CD8-positive, alpha-beta memory T cell (primary cell): ENCODE results near the gene CRAT. TPM values are rescaled to one million over a fixed set of nuclear protein-coding genes. Genes with fewer than 3 reads are reported as not detected.

Experiments
- CTCF ChIA-PET: fragments of 350-600 bp; sonication (Branson Sonifier 250); formaldehyde crosslinking; loops from one replicate; lab custom pipeline; 2021; ENCODE audit warnings: antibody characterized with exemption; lab: Charles Lee
- POLR2A ChIA-PET: fragments of 350-600 bp; sonication (Branson Sonifier 250); formaldehyde crosslinking; loops from one replicate; lab custom pipeline; 2021; ENCODE audit warnings: antibody characterized with exemption; lab: Charles Lee
- DNase-seq, 5 donors: peaks; one replicate each; pipeline versions ENCODE4 v3.0.0 to v3.0.0-alpha.2; 2020 to 2022; ENCODE audit warnings: mixed read lengths in 1 of 5
- H3K27ac ChIP-seq: one replicate; pipeline ENCODE4 v1.7.0; 2013; ENCODE audit warnings: low read depth, mild to moderate bottlenecking, low read length, moderate library complexity
- H3K27me3 ChIP-seq: 2 replicates; pipeline ENCODE4 v1.7.0; 2013; ENCODE audit warnings: low read length, mild to moderate bottlenecking; ENCODE audit not compliant: insufficient read depth, poor library complexity, severe bottlenecking
- H3K36me3 ChIP-seq: 2 replicates; pipeline ENCODE4 v1.7.0; 2013; ENCODE audit warnings: mild to moderate bottlenecking, low read length, moderate library complexity; ENCODE audit not compliant: insufficient read depth
- H3K4me1 ChIP-seq: 2 replicates; pipeline ENCODE4 v1.7.0; 2013; ENCODE audit warnings: mild to moderate bottlenecking, low read length, moderate library complexity; ENCODE audit not compliant: insufficient read depth
- H3K4me3 ChIP-seq: 2 replicates; pipeline ENCODE4 v1.7.0; 2013; ENCODE audit warnings: mild to moderate bottlenecking, low read length
- H3K9me3 ChIP-seq: 2 replicates; pipeline ENCODE4 v1.7.0; 2013; ENCODE audit warnings: mild to moderate bottlenecking, low read length
- H3K27ac Mint-ChIP-seq, 8 donors: one replicate each; pipeline ENCODE4 v1.8.0; 2020 to 2021; ENCODE audit warnings: mixed read lengths in 8 of 8, mild to moderate bottlenecking in 6 of 8, inconsistent platforms in 3 of 8, moderate library complexity in 3 of 8
- H3K27me3 Mint-ChIP-seq, 2 donors: one replicate each; pipeline ENCODE4 v1.8.0; 2020 to 2021; ENCODE audit warnings: mixed read lengths in 2 of 2, mild to moderate bottlenecking in 1 of 2, moderate library complexity in 1 of 2
- H3K36me3 Mint-ChIP-seq, 3 donors: one replicate each; pipeline ENCODE4 v1.8.0; 2020 to 2021; ENCODE audit warnings: mixed read lengths in 3 of 3, inconsistent platforms in 1 of 3, mild to moderate bottlenecking in 1 of 3
- H3K4me1 Mint-ChIP-seq, 3 donors: one replicate each; pipeline ENCODE4 v1.8.0; 2020 to 2021; ENCODE audit warnings: mixed read lengths in 3 of 3, inconsistent platforms in 1 of 3, mild to moderate bottlenecking in 1 of 3
- H3K4me3 Mint-ChIP-seq, 7 donors: one replicate each; pipeline ENCODE4 v1.8.0; 2020 to 2021; ENCODE audit warnings: mixed read lengths in 7 of 7, mild to moderate bottlenecking in 6 of 7, moderate library complexity in 4 of 7, inconsistent platforms in 2 of 7
- H3K9me3 Mint-ChIP-seq, 5 donors: one replicate each; pipeline ENCODE4 v1.8.0; 2020 to 2022; ENCODE audit warnings: mixed read lengths in 5 of 5, mild to moderate bottlenecking in 3 of 5, moderate library complexity in 2 of 5, inconsistent platforms in 1 of 5
- polyA plus RNA-seq: library from polyadenylated mRNA; unstranded; fragments of 300-500 nt; fragmentation: Illumina TruSeq; gene quantifications from one replicate; pipeline ENCODE4 v1.2.3, GENCODE V29; 2021
- total RNA-seq, 2 experiments: library from RNA; stranded (reverse); gene quantifications; one replicate each; pipeline ENCODE4 v1.2.3, GENCODE V29; 2021

The CRAT gene
- total and polyA plus RNA-seq, 3 experiments from 2014 or later: 9.8 to 20.1 (median 10.0) TPM

GRCh38 chr9:129148463-129149204 is 38.0 kb upstream of the CRAT start:
- no peak overlapping the region for H3K27ac Mint-ChIP-seq
- Histone ChIP-seq H3K27me3 (no peaks in the 10 kb centered on the region), H3K36me3 (peaks cover 9% of the 10 kb centered on the region), H3K9me3 (no peaks in the 10 kb centered on the region), H3K4me1 (no peaks in the 10 kb centered on the region), H3K27ac (no peak overlapping the region), H3K4me3 (no peak overlapping the region)
- no peaks in the 10 kb centered on the region for H3K9me3 Mint-ChIP-seq
- ChIA-PET CTCF (interaction anchor here (1.0 kb wide), 1 partner anchor 17 kb away, joined by 3 read pairs; no protein-coding TSS in a partner anchor), POLR2A (no interaction called here)
- DNase-seq: no peak
- H3K4me3 Mint-ChIP-seq: no peak overlapping the region
- peaks cover 0 to 1% of the 10 kb centered on the region in 2 donors for H3K27me3 Mint-ChIP-seq
- H3K36me3 Mint-ChIP-seq: peaks cover 0 to 57% (median 4%) of the 10 kb centered on the region in 3 donors
- peaks cover 0 to 5% (median 3%) of the 10 kb centered on the region in 3 donors for H3K4me1 Mint-ChIP-seq

- Histone ChIP-seq H3K4me1 (peaks cover 18% of the 10 kb centered on the region), H3K27ac (no peak overlapping the region), H3K9me3 (no peaks in the 10 kb centered on the region), H3K36me3 (peaks cover 26% of the 10 kb centered on the region), H3K4me3 (no peak overlapping the region), H3K27me3 (no peaks in the 10 kb centered on the region)
- peaks cover 7 to 23% (median 11%) of the 10 kb centered on the region in 3 donors for H3K4me1 Mint-ChIP-seq
- peaks cover 0 to 1% of the 10 kb centered on the region in 2 donors for H3K27me3 Mint-ChIP-seq
- no peak overlapping the region for H3K27ac Mint-ChIP-seq
- DNase-seq: no peak
- H3K9me3 Mint-ChIP-seq: no peaks in the 10 kb centered on the region
- POLR2A ChIA-PET: interaction anchor here (0.8 kb wide), 1 partner anchor 90 kb away, joined by 3 read pairs; no protein-coding TSS in a partner anchor
- H3K4me3 Mint-ChIP-seq: no peak overlapping the region
- CTCF ChIA-PET: interaction anchor here (0.7 to 2.4 kb wide), 4 partner anchors 15 to 464 kb away, joined by 3 to 10 read pairs (median 4); no protein-coding TSS in a partner anchor
- peaks cover 0 to 50% (median 4%) of the 10 kb centered on the region in 3 donors for H3K36me3 Mint-ChIP-seq
Observed at GRCh38 chr9:129146441-129146941, 35.9 kb upstream of the CRAT start.

- H3K27me3 ChIP-seq: no peaks in the 10 kb centered on the region
- ChIA-PET CTCF (interaction anchor here (0.7 to 2.4 kb wide), 4 partner anchors 14 to 465 kb away, joined by 3 to 10 read pairs (median 4); no protein-coding TSS in a partner anchor), POLR2A (interaction anchor here (0.8 kb wide), 1 partner anchor 90 kb away, joined by 3 read pairs; no protein-coding TSS in a partner anchor)
- Mint-ChIP-seq H3K27ac (no peak overlapping the region), H3K27me3 (peaks cover 0 to 1% of the 10 kb centered on the region in 2 donors), H3K4me1 (peaks cover 13 to 29% (median 16%) of the 10 kb centered on the region in 3 donors), H3K4me3 (peak overlapping the region in 1 of 7 donors; percentile 63), H3K36me3 (peaks cover 0 to 46% (median 2%) of the 10 kb centered on the region in 3 donors), H3K9me3 (no peaks in the 10 kb centered on the region)
- H3K4me1 ChIP-seq: peaks cover 24% of the 10 kb centered on the region
- H3K4me3 ChIP-seq: no peak overlapping the region
- no peak overlapping the region for H3K27ac ChIP-seq
- H3K9me3 ChIP-seq: no peaks in the 10 kb centered on the region
- peaks cover 26% of the 10 kb centered on the region for H3K36me3 ChIP-seq
- DNase-seq: no peak
Observed at GRCh38 chr9:129145841-129146292, 35.3 kb upstream of the CRAT start.

GRCh38 chr9:129145316-129145715 is 34.7 kb upstream of the CRAT start:
- Mint-ChIP-seq H3K4me1 (peaks cover 15 to 33% (median 18%) of the 10 kb centered on the region in 3 donors), H3K36me3 (peaks cover 0 to 43% (median 2%) of the 10 kb centered on the region in 3 donors), H3K9me3 (no peaks in the 10 kb centered on the region), H3K27ac (peak overlapping the region in 1 of 8 donors; percentile 47), H3K27me3 (peaks cover 0 to 1% of the 10 kb centered on the region in 2 donors), H3K4me3 (no peak overlapping the region)
- Histone ChIP-seq H3K4me3 (no peak overlapping the region), H3K27ac (no peak overlapping the region), H3K27me3 (no peaks in the 10 kb centered on the region), H3K4me1 (peaks cover 28% of the 10 kb centered on the region), H3K36me3 (peaks cover 26% of the 10 kb centered on the region), H3K9me3 (no peaks in the 10 kb centered on the region)
- CTCF ChIA-PET: interaction anchor here (2.0 to 7.8 kb wide), 3 partner anchors 15 to 29 kb away, joined by 10 to 122 read pairs (median 49); no protein-coding TSS in a partner anchor
- POLR2A ChIA-PET: no interaction called here
- no peak for DNase-seq

- no peaks in the 10 kb centered on the region for H3K9me3 Mint-ChIP-seq
- DNase-seq: peak; percentile 52 to 76 (median 65)
- H3K4me3 ChIP-seq: no peak overlapping the region
- CTCF ChIA-PET: interaction anchor here (0.7 to 7.8 kb wide), 35 partner anchors 9 to 647 kb away, joined by 3 to 122 read pairs (median 5); partner anchors contain the start of genes C9orf50, IER5L and NTMT1
- POLR2A ChIA-PET: interaction anchor here (0.8 to 1.2 kb wide), 4 partner anchors 13 to 482 kb away, joined by 3 to 10 read pairs (median 4); partner anchors contain the start of genes IER5L and NTMT1
- no peak overlapping the region for H3K27ac ChIP-seq
- H3K36me3 Mint-ChIP-seq: peaks cover 0 to 36% (median 2%) of the 10 kb centered on the region in 3 donors
- H3K27ac Mint-ChIP-seq: peak overlapping the region in 7 of 8 donors; percentile 6 to 90 (median 66)
- no peaks in the 10 kb centered on the region for H3K9me3 ChIP-seq
- no peaks in the 10 kb centered on the region for H3K27me3 ChIP-seq
- peaks cover 38% of the 10 kb centered on the region for H3K4me1 ChIP-seq
- H3K4me3 Mint-ChIP-seq: peak overlapping the region in 3 of 7 donors; percentile 32 to 86 (median 72)
- H3K36me3 ChIP-seq: peaks cover 22% of the 10 kb centered on the region
- peaks cover 28 to 47% (median 29%) of the 10 kb centered on the region in 3 donors for H3K4me1 Mint-ChIP-seq
- peaks cover 0 to 1% of the 10 kb centered on the region in 2 donors for H3K27me3 Mint-ChIP-seq
Observed at GRCh38 chr9:129143031-129143927, 32.7 kb upstream of the CRAT start.

GRCh38 chr9:129142138-129142935 is 31.7 kb upstream of the CRAT start:
- Histone ChIP-seq H3K4me3 (no peak overlapping the region), H3K27ac (no peak overlapping the region), H3K27me3 (no peaks in the 10 kb centered on the region), H3K9me3 (no peaks in the 10 kb centered on the region), H3K4me1 (peaks cover 38% of the 10 kb centered on the region), H3K36me3 (peaks cover 21% of the 10 kb centered on the region)
- CTCF ChIA-PET: interaction anchor here (0.7 to 7.8 kb wide), 36 partner anchors 8 to 648 kb away, joined by 3 to 122 read pairs (median 4); partner anchors contain the start of genes C9orf50, IER5L and NTMT1
- Mint-ChIP-seq H3K4me3 (peak overlapping the region in 5 of 7 donors; percentile 9 to 86 (median 49)), H3K4me1 (peaks cover 28 to 47% (median 29%) of the 10 kb centered on the region in 3 donors), H3K36me3 (peaks cover 0 to 42% (median 2%) of the 10 kb centered on the region in 3 donors), H3K27me3 (peaks cover 0 to 1% of the 10 kb centered on the region in 2 donors), H3K9me3 (no peaks in the 10 kb centered on the region), H3K27ac (peak overlapping the region in 7 of 8 donors; percentile 32 to 89 (median 66))
- POLR2A ChIA-PET: interaction anchor here (1.0 to 1.2 kb wide), 3 partner anchors 12 to 483 kb away, joined by 3 to 10 read pairs (median 5); partner anchors contain the start of genes IER5L and NTMT1
- no peak for DNase-seq
